ENCODE results near the gene KRTAP27-1.

Gene KRTAP27-1

GRCh38 chr21:30337276-30337744 is at the start of gene KRTAP27-1:
TSS of gene KRTAP27-1 (minus strand) at chr21:30337694. CDS start at chr21:30337668, 26 bp downstream.
- no peak for DNase-seq

- DNase-seq = no peak
Measured at GRCh38 chr21:30382201-30382600, 44.7 kb upstream of the KRTAP27-1 start.

GRCh38 chr21:30372139-30372770 is 34.8 kb upstream of the KRTAP27-1 start, which contains the start of gene KRTAP13-2:
TSS of gene KRTAP13-2 (minus strand) at chr21:30372271. CDS start at chr21:30372213, 58 bp downstream.
- DNase-seq = no peak

- DNase-seq = no peak
Measured at GRCh38 chr21:30355906-30356305, 18.4 kb upstream of the KRTAP27-1 start.

GRCh38 chr21:30354308-30355005 is 17.0 kb upstream of the KRTAP27-1 start:
- no peak for DNase-seq

GRCh38 chr21:30351534-30351933 is 14.0 kb upstream of the KRTAP27-1 start:
- no peak for DNase-seq

- DNase-seq = no peak
Measured at GRCh38 chr21:30349572-30349971, 12.1 kb upstream of the KRTAP27-1 start.

- DNase-seq = no peak
Measured at GRCh38 chr21:30348506-30348905, 11.0 kb upstream of the KRTAP27-1 start, which contains the start of gene KRTAP23-1. TSS of gene KRTAP23-1 (minus strand) at chr21:30348606. CDS start at chr21:30348606, 0 bp downstream.

GRCh38 chr21:30345014-30345413 is 7.5 kb upstream of the KRTAP27-1 start:
- DNase-seq = no peak

GRCh38 chr21:30340714-30341573 is 3.5 kb upstream of the KRTAP27-1 start:
- DNase-seq = no peak

GRCh38 chr21:30338717-30339116 is 1.2 kb upstream of the KRTAP27-1 start:
- no peak for DNase-seq

GRCh38 chr21:30337772-30338171 is 278 bp upstream of the KRTAP27-1 start:
- no peak for DNase-seq

GRCh38 chr21:30336596-30336995 is 898 bp downstream of the KRTAP27-1 start:
- no peak for DNase-seq

- no peak for DNase-seq
Measured at GRCh38 chr21:30333736-30334135, 3.8 kb downstream of the KRTAP27-1 start.

- DNase-seq = no peak
Measured at GRCh38 chr21:30332681-30333080, 4.8 kb downstream of the KRTAP27-1 start.

- DNase-seq = no peak
Measured at GRCh38 chr21:30329203-30329875, 8.2 kb downstream of the KRTAP27-1 start.

GRCh38 chr21:30326390-30326789 is 11.1 kb downstream of the KRTAP27-1 start:
- no peak for DNase-seq

- DNase-seq = no peak
Measured at GRCh38 chr21:30320215-30320614, 17.3 kb downstream of the KRTAP27-1 start, which contains the start of gene KRTAP26-1. TSS of gene KRTAP26-1 (minus strand) at chr21:30320315. CDS start at chr21:30320035, 280 bp downstream.

GRCh38 chr21:30315701-30316100 is 21.8 kb downstream of the KRTAP27-1 start:
- DNase-seq = no peak

- DNase-seq = no peak
Measured at GRCh38 chr21:30306884-30307283, 30.6 kb downstream of the KRTAP27-1 start.

- DNase-seq = no peak
Measured at GRCh38 chr21:30305136-30305535, 32.4 kb downstream of the KRTAP27-1 start.

GRCh38 chr21:30289215-30289614 is 48.3 kb downstream of the KRTAP27-1 start, which contains the start of gene KRTAP25-1:
TSS of gene KRTAP25-1 (minus strand) at chr21:30289514. CDS start at chr21:30289490, 24 bp downstream.
- DNase-seq = no peak
